HTERT RPE-1 (cell line): ENCODE results near the gene PLEKHN1.
"Not testable (repeated sequence)": the region's sequence is repeated elsewhere in the genome, so short reads cannot be mapped to it uniquely, and the experiment has no call there.

Source experiments
- in situ Hi-C: fragments of 300-500 bp; cut with MboI; formaldehyde crosslinking; loops from 4 replicates; pipeline ENCODE4 v1.14.3; 2020; ENCODE audit warnings: low sequenced_read_pairs

Gene PLEKHN1

GRCh38 chr1:973459-974292 is 7.4 kb downstream of the PLEKHN1 start:
- in situ Hi-C loops, result no loop called here

- in situ Hi-C loops, result no loop called here
Observed at GRCh38 chr1:974293-974640, 8.0 kb downstream of the PLEKHN1 start.

- in situ Hi-C loops, result no loop called here
Observed at GRCh38 chr1:974687-975328, 8.5 kb downstream of the PLEKHN1 start.

- in situ Hi-C loops, result no loop called here
Observed at GRCh38 chr1:975365-975764, 9.1 kb downstream of the PLEKHN1 start.

- in situ Hi-C loops, result no loop called here
Observed at GRCh38 chr1:975896-976683, 9.8 kb downstream of the PLEKHN1 start.

- in situ Hi-C loops, result not testable (repeated sequence)
Observed at GRCh38 chr1:976791-977190, 10.5 kb downstream of the PLEKHN1 start.

- in situ Hi-C loops, result no loop called here
Observed at GRCh38 chr1:978069-978834, 12.0 kb downstream of the PLEKHN1 start.

GRCh38 chr1:978835-979743 is 12.8 kb downstream of the PLEKHN1 start:
- in situ Hi-C loops, result no loop called here

- in situ Hi-C loops, result no loop called here
Observed at GRCh38 chr1:979744-980072, 13.4 kb downstream of the PLEKHN1 start.

GRCh38 chr1:980137-980571 is 13.9 kb downstream of the PLEKHN1 start:
- in situ Hi-C loops, result no loop called here

- in situ Hi-C loops, result no loop called here
Observed at GRCh38 chr1:980602-981395, 14.5 kb downstream of the PLEKHN1 start.

- in situ Hi-C loops, result no loop called here
Observed at GRCh38 chr1:981491-981954, 15.2 kb downstream of the PLEKHN1 start.

- in situ Hi-C loops, result no loop called here
Observed at GRCh38 chr1:981955-982558, 15.8 kb downstream of the PLEKHN1 start, which contains the start of gene PERM1. PERM1 (minus strand) TSS chr1:982093; CDS start chr1:981029, 1,064 bp downstream.

- in situ Hi-C loops, result no loop called here
Observed at GRCh38 chr1:982765-983436, 16.6 kb downstream of the PLEKHN1 start.

GRCh38 chr1:983798-984475 is 17.7 kb downstream of the PLEKHN1 start:
- in situ Hi-C loops, result no loop called here

- in situ Hi-C loops, result no loop called here
Observed at GRCh38 chr1:984476-984814, 18.2 kb downstream of the PLEKHN1 start.

- in situ Hi-C loops, result no loop called here
Observed at GRCh38 chr1:985126-985525, 18.8 kb downstream of the PLEKHN1 start.

GRCh38 chr1:988061-988460 is 21.8 kb downstream of the PLEKHN1 start:
- in situ Hi-C loops, result not testable (repeated sequence)
